Left renal cortex interstitium (tissue), 4 donors: Measurements from ENCODE around the gene DBP. TPM values are rescaled to one million over a fixed set of nuclear protein-coding genes. Genes with fewer than 3 reads are reported as not detected.

Experiments
- DNase-seq, 4 donors: peaks; one replicate each; pipeline ENCODE4 v3.0.0-alpha.2; 2013; ENCODE audit warnings: low read depth in 4 of 4, low spot score in 2 of 4, missing footprints in 1 of 4
- polyA plus RNA-seq, 4 donors: library from polyadenylated mRNA; unstranded; fragments of 120-200 nt; gene quantifications; one replicate each; pipeline ENCODE4 v1.2.1, GENCODE V29; 2013; ENCODE audit not compliant: insufficient read length in 4 of 4

Gene DBP
- polyA plus RNA-seq, 4 donors: 11.3 to 15.7 (median 13.2) TPM

DNA sequence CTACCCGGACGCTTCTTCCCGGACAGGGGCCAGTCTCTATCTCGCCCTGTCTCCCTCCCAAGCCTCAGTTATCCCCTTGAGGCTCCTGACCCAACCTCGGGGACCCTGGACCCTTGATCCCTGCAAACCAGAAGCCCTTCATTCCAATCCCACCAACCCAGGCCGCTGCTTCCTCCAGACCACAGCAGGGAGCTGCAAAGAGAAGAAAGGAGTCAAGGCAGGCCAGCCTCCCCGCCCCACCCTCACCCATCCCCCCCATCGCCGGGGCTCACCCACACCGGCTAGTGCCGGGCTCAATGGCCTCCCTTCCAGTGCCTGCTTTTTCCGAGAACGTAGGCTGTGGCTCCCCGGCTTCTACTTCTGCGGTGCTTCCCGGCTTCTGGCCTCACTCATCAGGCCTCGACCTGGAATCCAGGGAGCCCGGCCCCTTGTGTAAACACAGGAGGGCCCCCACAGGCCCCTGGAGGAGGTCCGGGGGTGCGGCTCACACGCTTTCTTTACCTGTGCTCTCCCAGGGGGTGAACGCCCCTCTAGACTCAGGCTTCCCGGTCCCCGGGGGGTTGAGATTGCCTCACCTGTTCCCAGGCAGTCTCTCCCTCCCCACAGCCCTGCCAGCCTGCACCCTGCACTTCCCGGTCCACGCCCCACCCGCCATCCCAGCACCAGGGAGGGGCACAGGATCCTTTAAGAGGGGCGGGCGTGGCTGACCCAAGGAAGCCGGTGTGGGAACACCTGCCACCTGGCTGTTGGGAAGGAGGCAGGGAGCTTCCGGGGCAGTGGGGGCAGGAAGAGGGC, 22.5 kb downstream of the DBP start, which contains the start of gene FAM83E:
TSS of gene FAM83E (minus strand) at position 641 of the 795 bp plus-strand sequence. CDS start 1,704 bp downstream, outside the sequence.
- no peak for DNase-seq

- DNase-seq: no peak
Measured at GRCh38 chr19:48613852-48614435, 23.2 kb downstream of the DBP start.

GRCh38 chr19:48613024-48613851, 23.9 kb downstream of the DBP start:
- DNase-seq: no peak

GRCh38 chr19:48611872-48612271, 25.3 kb downstream of the DBP start:
- DNase-seq: no peak

DNA sequence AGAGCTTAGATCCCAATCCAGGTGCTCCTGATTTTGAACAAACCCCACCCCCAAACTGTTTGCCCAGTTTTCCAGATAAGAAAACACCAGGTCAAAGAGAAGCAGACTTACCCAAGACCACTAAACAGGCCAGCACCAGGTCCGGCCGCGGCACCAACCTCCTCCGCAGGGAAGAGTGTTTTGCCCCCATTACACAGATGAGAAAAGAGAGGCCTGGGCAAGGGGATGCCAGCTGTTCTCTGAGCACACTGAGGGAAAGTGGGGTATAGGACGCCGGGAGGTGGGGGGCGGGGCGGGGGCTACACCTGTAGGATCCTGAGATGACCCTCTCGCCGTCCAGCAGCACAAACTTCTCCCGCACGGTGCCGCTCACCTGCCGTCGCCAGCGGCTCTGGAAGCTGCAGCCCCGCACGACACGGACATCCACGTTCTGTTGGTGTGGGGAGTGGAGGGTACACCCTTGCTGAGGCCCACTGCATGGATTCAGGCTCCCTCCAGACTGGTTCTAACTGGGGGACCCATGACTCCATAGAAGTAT, 27.5 kb downstream of the DBP start:
- DNase-seq: no peak

GRCh38 chr19:48608798-48609263, 28.3 kb downstream of the DBP start:
- DNase-seq: no peak

- DNase-seq: no peak
Measured at GRCh38 chr19:48607359-48607755, 29.8 kb downstream of the DBP start.

GRCh38 chr19:48606463-48607358, 30.5 kb downstream of the DBP start, which contains the start of gene SPACA4:
Gene SPACA4, plus strand, starts transcription at chr19:48606742. Its CDS starts 237 bp downstream, at chr19:48606979.
- DNase-seq: no peak

DNA sequence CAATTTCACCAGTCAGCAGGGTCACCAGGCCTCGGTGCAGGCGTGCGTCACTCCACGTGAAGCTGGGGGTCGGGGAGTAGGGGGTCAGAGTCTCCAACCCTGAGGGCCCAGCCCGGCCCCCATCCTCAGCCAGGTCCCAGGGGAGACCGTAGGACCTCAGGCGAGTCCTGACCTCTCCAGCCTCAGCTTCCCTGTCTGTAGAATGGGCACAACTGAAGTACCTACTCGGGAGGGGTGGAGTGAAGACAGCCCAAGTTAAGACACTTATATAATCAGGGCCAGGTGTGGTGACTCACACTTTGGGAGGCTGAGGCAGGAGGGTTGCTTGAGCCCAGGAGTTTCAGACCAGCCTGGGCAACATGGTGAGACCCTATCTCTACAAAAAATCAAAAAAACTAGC, 33.3 kb downstream of the DBP start:
- DNase-seq: no peak

- no peak for DNase-seq
Measured at GRCh38 chr19:48603449-48603848, 33.7 kb downstream of the DBP start.

- DNase-seq: no peak
Measured at GRCh38 chr19:48603001-48603400, 34.2 kb downstream of the DBP start.

DNA sequence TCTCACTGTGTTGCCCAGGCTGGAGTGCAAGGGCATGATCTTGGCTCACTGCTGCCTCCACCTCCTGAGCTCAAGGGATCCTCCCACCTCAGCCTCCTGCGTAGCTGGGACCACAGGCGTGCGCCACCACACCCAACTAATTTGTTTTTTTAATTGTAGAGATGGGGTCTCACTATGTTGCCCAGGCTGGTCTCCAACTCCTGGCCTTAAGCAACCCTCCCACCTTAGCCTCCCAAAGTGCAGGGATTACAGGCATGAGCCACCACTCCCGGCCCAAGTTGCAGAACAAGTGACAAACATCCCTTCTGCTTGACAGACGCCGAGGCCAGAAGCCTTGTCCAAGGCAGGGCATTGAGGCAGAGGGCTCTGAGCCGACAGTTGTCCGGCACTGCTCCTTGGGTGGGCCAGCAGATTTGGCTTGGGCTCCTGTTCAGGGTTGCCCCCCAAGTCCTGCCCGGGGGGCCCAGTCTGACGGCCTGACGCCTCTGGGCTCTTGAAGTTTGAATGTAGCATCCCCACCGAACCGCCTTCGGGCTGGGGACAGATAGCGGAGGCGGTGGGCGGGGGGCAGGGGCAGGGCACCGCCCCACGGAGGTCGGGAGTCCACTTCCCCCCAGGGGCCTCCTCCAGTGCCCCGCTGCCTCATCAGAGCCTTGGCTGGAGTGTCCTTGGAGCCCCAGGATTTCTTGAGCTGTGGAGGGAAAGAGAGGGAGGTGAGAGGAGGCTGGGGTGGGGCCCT, 36.3 kb downstream of the DBP start:
- no peak for DNase-seq

DNA sequence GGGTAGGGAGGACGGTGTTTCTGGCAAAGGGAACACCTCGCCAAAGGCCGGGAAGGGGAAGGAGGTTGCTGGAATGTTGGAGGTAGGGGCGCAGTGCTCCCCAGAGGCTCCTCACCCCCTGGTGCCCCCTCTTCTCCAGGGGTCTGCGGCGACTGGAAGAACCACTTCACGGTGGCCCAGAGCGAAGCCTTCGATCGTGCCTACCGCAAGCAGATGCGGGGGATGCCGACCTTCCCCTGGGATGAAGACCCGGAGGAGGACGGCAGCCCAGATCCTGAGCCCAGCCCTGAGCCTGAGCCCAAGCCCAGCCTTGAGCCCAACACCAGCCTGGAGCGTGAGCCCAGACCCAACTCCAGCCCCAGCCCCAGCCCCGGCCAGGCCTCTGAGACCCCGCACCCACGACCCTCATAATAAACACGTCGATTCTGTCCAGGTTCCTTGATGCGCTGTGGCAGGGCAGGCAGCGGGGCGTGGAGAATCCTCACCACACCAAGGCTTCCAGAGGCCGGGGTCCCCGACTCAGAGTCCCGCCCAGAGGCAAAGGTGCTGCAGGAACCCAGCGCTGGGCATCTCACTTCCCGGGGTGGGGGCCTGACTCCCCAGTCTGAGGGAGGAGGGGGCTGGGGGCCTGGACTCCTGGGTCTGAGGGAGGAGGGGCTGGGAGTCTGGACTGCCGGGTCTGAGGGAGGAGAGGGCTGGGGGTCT, 38.0 kb downstream of the DBP start:
- no peak for DNase-seq

- no peak for DNase-seq
Measured at GRCh38 chr19:48596679-48597465, 40.3 kb downstream of the DBP start.

DNA sequence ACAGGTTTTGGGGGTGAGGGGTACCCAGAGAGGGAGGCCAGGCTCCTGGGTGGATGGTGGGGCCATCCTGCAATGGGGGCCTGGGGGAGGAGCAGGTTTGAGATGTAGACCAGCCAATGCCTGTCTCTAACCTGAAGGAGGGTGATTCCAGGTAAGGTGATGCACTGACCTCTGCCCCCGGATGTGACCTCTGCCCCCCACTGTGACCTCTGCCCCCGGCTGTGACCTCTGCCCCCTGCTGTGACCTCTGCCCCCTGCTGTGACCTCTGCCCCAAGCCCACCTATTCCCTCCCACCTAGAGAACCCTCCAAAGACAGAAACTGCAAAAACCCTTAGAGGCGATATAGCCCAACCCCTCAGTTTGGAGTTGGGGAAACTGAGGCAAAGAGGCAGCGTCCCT, 40.9 kb downstream of the DBP start:
- no peak for DNase-seq

GRCh38 chr19:48595833-48596232, 41.3 kb downstream of the DBP start:
- DNase-seq: no peak

- no peak for DNase-seq
Measured at GRCh38 chr19:48595171-48595570, 42.0 kb downstream of the DBP start.

DNA sequence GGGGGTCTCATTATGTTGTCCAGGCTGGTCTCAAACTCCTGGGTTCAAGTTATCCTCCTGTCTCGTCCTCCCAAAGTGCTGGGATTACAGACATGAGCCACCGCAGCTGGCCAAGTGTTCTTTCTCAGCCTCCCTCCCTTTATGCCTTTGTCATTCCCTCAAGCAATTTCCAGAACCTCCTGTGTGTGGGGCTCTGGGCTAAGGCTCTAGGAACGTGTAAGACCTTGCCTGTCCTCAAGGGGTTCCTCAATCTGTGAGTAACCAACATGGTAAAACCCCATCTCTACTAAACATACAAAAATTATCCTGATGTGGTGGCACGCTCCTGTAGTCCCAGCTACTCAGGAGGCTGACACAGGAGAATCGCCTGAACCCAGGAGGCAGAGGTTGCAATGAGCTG, 46.2 kb downstream of the DBP start:
- DNase-seq: no peak
